Keratinocyte (primary cell): ENCODE measurements around the gene BRCA1. TPM values are rescaled to one million over a fixed set of nuclear protein-coding genes. Genes with fewer than 3 reads are reported as not detected.

ENCODE experiments used
- DNase-seq: peaks from one replicate; pipeline ENCODE4 v3.0.0-alpha.2; 2011; ENCODE audit warnings: low read depth, missing footprints, low spot score
- FAIRE-seq: peaks from 2 replicates; lab custom pipeline; 2011; peaks lifted over from hg19 to GRCh38; lab: Jason Lieb, UNC
- H2AFZ ChIP-seq: 2 replicates; pipeline ENCODE4 v1.6.0; 2012; ENCODE audit warnings: low read length, control low read depth, inconsistent platforms; ENCODE audit not compliant: control insufficient read depth
- H3K27ac ChIP-seq: 2 replicates; pipeline ENCODE4 v1.5.1; 2011; ENCODE audit warnings: low read length; ENCODE audit not compliant: control insufficient read depth, insufficient read depth
- H3K27me3 ChIP-seq: 3 replicates; pipeline ENCODE4 v1.6.0; 2011; ENCODE audit warnings: low read length; ENCODE audit not compliant: control insufficient read depth, insufficient read depth; ENCODE audit errors: extremely low read depth
- H3K36me3 ChIP-seq, 2 experiments: 2 replicates in 1 of 2; 3 replicates in 1 of 2; pipeline ENCODE4 v1.5.1; 2011; ENCODE audit warnings: low read length in 2 of 2, mild to moderate bottlenecking in 1 of 2; ENCODE audit not compliant: control insufficient read depth in 2 of 2, insufficient read depth in 2 of 2; ENCODE audit errors: extremely low read depth in 1 of 2
- H3K4me1 ChIP-seq: 3 replicates; pipeline ENCODE4 v1.5.1; 2011; ENCODE audit warnings: low read length; ENCODE audit not compliant: control insufficient read depth, insufficient read depth; ENCODE audit errors: extremely low read depth
- H3K4me2 ChIP-seq: 3 replicates; pipeline ENCODE4 v1.6.0; 2011; ENCODE audit warnings: low read depth, low read length; ENCODE audit not compliant: control insufficient read depth, insufficient read depth; ENCODE audit errors: extremely low read depth
- H3K4me3 ChIP-seq, 3 experiments: fragments of 200-600 bp in 1 of 3; sonication (generic) in 1 of 3; 2 replicates in 2 of 3; 3 replicates in 1 of 3; pipeline ENCODE4 v1.5.1; 2011 to 2016; ENCODE audit warnings: low read length in 3 of 3, mild to moderate bottlenecking in 3 of 3, control low read depth in 2 of 3, inconsistent platforms in 1 of 3, low read depth in 1 of 3, mixed read lengths in 1 of 3, mixed run types in 1 of 3, moderate library complexity in 1 of 3; ENCODE audit not compliant: control insufficient read depth in 2 of 3, insufficient read depth in 2 of 3; ENCODE audit errors: extremely low read depth in 1 of 3
- H3K79me2 ChIP-seq: 2 replicates; pipeline ENCODE4 v1.6.0; 2012; ENCODE audit warnings: low read length; ENCODE audit not compliant: control insufficient read depth, insufficient read depth
- H3K9ac ChIP-seq: 3 replicates; pipeline ENCODE4 v1.6.0; 2011; ENCODE audit warnings: low read length; ENCODE audit not compliant: control insufficient read depth, insufficient read depth; ENCODE audit errors: extremely low read depth
- H3K9me1 ChIP-seq: 3 replicates; pipeline ENCODE4 v1.6.0; 2011; ENCODE audit warnings: low read length; ENCODE audit not compliant: control insufficient read depth, insufficient read depth; ENCODE audit errors: extremely low read depth
- H3K9me3 ChIP-seq: 2 replicates; pipeline ENCODE4 v1.5.1; 2012; ENCODE audit warnings: low read depth, low read length; ENCODE audit not compliant: control insufficient read depth
- H4K20me1 ChIP-seq: 3 replicates; pipeline ENCODE4 v1.6.0; 2011; ENCODE audit warnings: low read length; ENCODE audit not compliant: control insufficient read depth, insufficient read depth; ENCODE audit errors: extremely low read depth
- CTCF ChIP-seq, 3 experiments: IDR thresholded peaks in 1 of 3; conservative IDR thresholded peaks in 1 of 3; optimal IDR thresholded peaks in 1 of 3; 2 replicates in 2 of 3; 3 replicates in 1 of 3; pipeline versions ENCODE3 to v1.5.1; 2011; ENCODE audit warnings: low read length in 3 of 3, mild to moderate bottlenecking in 3 of 3, moderate library complexity in 2 of 3, control low read depth in 1 of 3, inconsistent platforms in 1 of 3; ENCODE audit not compliant: insufficient read depth in 2 of 3; ENCODE audit errors: extremely low read depth in 1 of 3
- EZH2 ChIP-seq: IDR thresholded peaks from one replicate; pipeline ENCODE4 v1.6.1; 2012; ENCODE audit warnings: inconsistent platforms, mild to moderate bottlenecking, low read length, moderate library complexity
- dilution Hi-C: fragments of 300-500 bp; cut with MboI; formaldehyde crosslinking; loops from one replicate; pipeline ENCODE4 v1.7.0; 2020; ENCODE audit warnings: low sequenced_read_pairs; ENCODE audit not compliant: extremely low pct_ligation_motif_present
- polyA minus RNA-seq, 3 experiments: library from RNA; depleted of rRNA, polyadenylated mRNA; stranded (reverse); fragments of >200 nt; gene quantifications; 1 replicate in 1 of 3; 2 replicates in 1 of 3; 3 replicates in 1 of 3; pipeline ENCODE4 v1.2.3, GENCODE V29; 2011
- polyA plus RNA-seq, 5 experiments: library from polyadenylated mRNA; depleted of rRNA in 3 of 5; stranded (reverse) in 3 of 5; stranded (forward) in 1 of 5; unstranded in 1 of 5; fragments of >200 nt; gene quantifications; 1 replicate in 1 of 5; 2 replicates in 3 of 5; 3 replicates in 1 of 5; pipeline versions ENCODE4 v1.2.1 to v1.2.3, GENCODE V29; 2011 to 2012; ENCODE audit warnings: missing spikeins in 2 of 5, low read depth in 1 of 5, low replicate concordance in 1 of 5

Gene BRCA1
- polyA plus RNA-seq (11.1 to 17.2 TPM (median 15.8 TPM) in 3 replicates), polyA minus RNA-seq (16.0 to 55.6 TPM (median 51.1 TPM) in 3 replicates)
- polyA plus RNA-seq (2011; ENCODE audit: low read depth) = 3.3 TPM
- polyA plus RNA-seq (2011; cell fraction: cytosol; rRNA removed) = 8.1 and 8.9 TPM in 2 replicates
- polyA plus RNA-seq (2011; cell fraction: nucleus; rRNA removed) = 13.8 and 14.1 TPM in 2 replicates
- polyA plus RNA-seq (2012; ENCODE audit: low replicate concordance) = 1.4 and 14.2 TPM in 2 replicates
- polyA minus RNA-seq (2011; cell fraction: cytosol; rRNA and poly(A)+ RNA removed) = 10.0 TPM
- polyA minus RNA-seq (2011; cell fraction: nucleus; rRNA and poly(A)+ RNA removed) = 9.3 and 20.8 TPM in 2 replicates

GRCh38 chr17:43125133-43125966 lies at the start of gene BRCA1:
Gene BRCA1 (minus strand): TSS chr17:43125364. CDS start chr17:43124096, 1,268 bp downstream.
- dilution Hi-C loops = no loop called here
- peak within 1 kb of the TSS; percentile 97 for H3K27ac ChIP-seq
- peak within 1 kb of the TSS; percentile 94 for H3K4me2 ChIP-seq
- H2AFZ ChIP-seq = peak within 1 kb of the TSS; percentile 87
- no peaks in the 10 kb centered on the region for H3K36me3 ChIP-seq
- H3K27me3 ChIP-seq = no peaks in the 10 kb centered on the region
- FAIRE-seq (peak; percentile 94), DNase-seq (peak; percentile 92)
- H3K4me1 ChIP-seq = peaks cover 33% of the 10 kb centered on the region
- no peaks in the 10 kb centered on the region for H3K9me1 ChIP-seq
- no peaks in the 10 kb centered on the region for H3K9me3 ChIP-seq
- H3K4me3 ChIP-seq = peak within 1 kb of the TSS; percentile 56 to 92 (median 90)
- peaks cover 35% of the 10 kb centered on the region for H3K79me2 ChIP-seq
- TF ChIP-seq CTCF (optimal IDR thresholded peaks at IDR 0.05 in 1 of 3, IDR thresholded peaks at IDR 0.05 in 1 of 3, conservative IDR thresholded peaks at IDR 0.05 in 1 of 3; ENCODE audit: extremely low read depth in 1 of 3, insufficient read depth in 2 of 3, low read length in 3 of 3) (no peak), EZH2 (no peak)
- no peaks in the 10 kb centered on the region for H4K20me1 ChIP-seq
- peak within 1 kb of the TSS; percentile 94 for H3K9ac ChIP-seq

- H3K9me3 ChIP-seq = no peaks in the 10 kb centered on the region
- DNase-seq = peak; percentile 65
- H3K27me3 ChIP-seq = no peaks in the 10 kb centered on the region
These were observed 46.7 kb upstream of the BRCA1 start for GRCh38 chr17:43171586-43172487.

More at GRCh38 chr17:43171586-43172487, 46.7 kb upstream of the BRCA1 start:
- H3K9me1 ChIP-seq = no peaks in the 10 kb centered on the region
- no peaks in the 10 kb centered on the region for H4K20me1 ChIP-seq
- peak overlapping the region; percentile 86 for H3K4me2 ChIP-seq
- FAIRE-seq = peak; percentile 79
- TF ChIP-seq CTCF (optimal IDR thresholded peaks at IDR 0.05 in 1 of 3, IDR thresholded peaks at IDR 0.05 in 1 of 3, conservative IDR thresholded peaks at IDR 0.05 in 1 of 3; ENCODE audit: extremely low read depth in 1 of 3, insufficient read depth in 2 of 3, low read length in 3 of 3) = peak in 2 of 3 experiments; percentile 23 to 33
- no peak for TF ChIP-seq EZH2
- peak overlapping the region; percentile 95 for H3K9ac ChIP-seq
- dilution Hi-C loops = no loop called here
- H3K79me2 ChIP-seq = peaks cover 47% of the 10 kb centered on the region
- H3K36me3 ChIP-seq = peaks cover 0 to 3% of the 10 kb centered on the region in 2 experiments
- peaks cover 27% of the 10 kb centered on the region for H3K4me1 ChIP-seq
- peak overlapping the region; percentile 92 for H3K27ac ChIP-seq
- peak overlapping the region; percentile 71 to 75 (median 71) for H3K4me3 ChIP-seq
- H2AFZ ChIP-seq = peak overlapping the region; percentile 58
